Thymus (tissue), 11 donors: Measurements from ENCODE around the gene CP. TPM values are rescaled to one million over a fixed set of nuclear protein-coding genes. Genes with fewer than 3 reads are reported as not detected.
"Not testable (repeated sequence)": the region's sequence is repeated elsewhere in the genome, so short reads cannot be mapped to it uniquely, and the experiment has no call there.

Source experiments
- DNase-seq, 9 donors: peaks; one replicate each; pipeline ENCODE4 v3.0.0-alpha.2; 2013; ENCODE audit warnings: low spot score in 9 of 9, low read depth in 6 of 9, missing footprints in 1 of 9
- H3K27ac ChIP-seq, 2 donors: one replicate each; pipeline ENCODE4 v1.5.1; 2013; ENCODE audit warnings: control low read depth in 1 of 2, low read depth in 1 of 2, low read length in 1 of 2, mild to moderate bottlenecking in 1 of 2, moderate library complexity in 1 of 2
- H3K27me3 ChIP-seq, 2 donors: one replicate each; pipeline ENCODE4 v1.5.1; 2013; ENCODE audit warnings: low read length in 1 of 2; ENCODE audit not compliant: control insufficient read depth in 2 of 2, insufficient read depth in 1 of 2
- H3K36me3 ChIP-seq, 2 donors: one replicate each; pipeline ENCODE4 v1.5.1; 2013; ENCODE audit warnings: low read length in 1 of 2, mild to moderate bottlenecking in 1 of 2, moderate library complexity in 1 of 2; ENCODE audit not compliant: control insufficient read depth in 2 of 2, insufficient read depth in 2 of 2
- H3K4me1 ChIP-seq, 2 donors: one replicate each; pipeline ENCODE4 v1.5.1; 2013; ENCODE audit warnings: low read length in 2 of 2; ENCODE audit not compliant: control insufficient read depth in 2 of 2, insufficient read depth in 2 of 2
- H3K4me3 ChIP-seq, 2 donors: one replicate each; pipeline ENCODE4 v1.5.1; 2013; ENCODE audit warnings: low read length in 2 of 2, control low read depth in 1 of 2, mild to moderate bottlenecking in 1 of 2
- H3K9me3 ChIP-seq, 2 donors: one replicate each; pipeline ENCODE4 v1.5.1; 2013; ENCODE audit warnings: low read length in 1 of 2, mild to moderate bottlenecking in 1 of 2; ENCODE audit not compliant: control insufficient read depth in 2 of 2, insufficient read depth in 1 of 2
- WGBS: extraction: QIAGEN DNeasy Blood & Tissue Kit; methylation state at CpG from one replicate; pipeline ENCODE4 v1.1.7; 2013; 5-methylcytosine and 5-hydroxymethylcytosine counted together
- polyA plus RNA-seq: library from polyadenylated mRNA; stranded (reverse); fragments of 200-250 nt; gene quantifications from one replicate; pipeline ENCODE4 v1.2.3, GENCODE V29; 2013
- total RNA-seq: library from RNA; stranded (reverse); fragments of 120-200 nt; gene quantifications from one replicate; pipeline ENCODE4 v1.2.4, GENCODE V29; 2013
- donor health status: healthy.

Gene CP
- total and polyA plus RNA-seq, 2 donors = 0.19 to 4.2 TPM

- H3K4me3 ChIP-seq = no peak overlapping the region
- 94% methylated on average over 5 of the region's 5 CpGs for WGBS
- DNase-seq = no peak
- no peaks in the 10 kb centered on the region for H3K36me3 ChIP-seq
- H3K27ac ChIP-seq = no peak overlapping the region
- H3K9me3 ChIP-seq = no peaks in the 10 kb centered on the region
- H3K4me1 ChIP-seq = no peaks in the 10 kb centered on the region
- H3K27me3 ChIP-seq = no peaks in the 10 kb centered on the region
Observed at GRCh38 chr3:149234671-149235245, 13.1 kb upstream of the CP start.

GRCh38 chr3:149233323-149233722 lies 11.7 kb upstream of the CP start:
- no peak overlapping the region for H3K4me3 ChIP-seq
- H3K27me3 ChIP-seq = no peaks in the 10 kb centered on the region
- no peak for DNase-seq
- H3K27ac ChIP-seq = no peak overlapping the region
- WGBS = 91% methylated on average over 4 of the region's 4 CpGs
- H3K9me3 ChIP-seq = no peaks in the 10 kb centered on the region
- no peaks in the 10 kb centered on the region for H3K36me3 ChIP-seq
- no peaks in the 10 kb centered on the region for H3K4me1 ChIP-seq

- no peaks in the 10 kb centered on the region for H3K27me3 ChIP-seq
- WGBS = 89% methylated on average over 2 of the region's 2 CpGs
- no peaks in the 10 kb centered on the region for H3K4me1 ChIP-seq
- no peaks in the 10 kb centered on the region for H3K36me3 ChIP-seq
- DNase-seq = no peak
- H3K27ac ChIP-seq = no peak overlapping the region
- H3K9me3 ChIP-seq = no peaks in the 10 kb centered on the region
- no peak overlapping the region for H3K4me3 ChIP-seq
Observed at GRCh38 chr3:149231871-149232270, 10.2 kb upstream of the CP start.

- 85% methylated on average over 5 of the region's 5 CpGs for WGBS
- no peak for DNase-seq
- H3K4me1 ChIP-seq = peaks cover 0 to 20% of the 10 kb centered on the region in 2 donors
- no peaks in the 10 kb centered on the region for H3K27me3 ChIP-seq
- H3K4me3 ChIP-seq = no peak overlapping the region
- no peak overlapping the region for H3K27ac ChIP-seq
- no peaks in the 10 kb centered on the region for H3K9me3 ChIP-seq
- H3K36me3 ChIP-seq = no peaks in the 10 kb centered on the region
Observed at GRCh38 chr3:149227591-149228268, 6.1 kb upstream of the CP start.

GRCh38 chr3:149226776-149227175 lies 5.1 kb upstream of the CP start:
- H3K27me3 ChIP-seq = no peaks in the 10 kb centered on the region
- H3K4me1 ChIP-seq = peaks cover 0 to 20% of the 10 kb centered on the region in 2 donors
- WGBS = 100% methylated on average over 1 of the region's 1 CpG
- no peak overlapping the region for H3K4me3 ChIP-seq
- H3K27ac ChIP-seq = no peak overlapping the region
- DNase-seq = no peak
- no peaks in the 10 kb centered on the region for H3K9me3 ChIP-seq
- no peaks in the 10 kb centered on the region for H3K36me3 ChIP-seq

GRCh38 chr3:149224736-149225594 lies 3.3 kb upstream of the CP start:
- Histone ChIP-seq H3K9me3 (no peaks in the 10 kb centered on the region), H3K36me3 (no peaks in the 10 kb centered on the region), H3K27me3 (no peaks in the 10 kb centered on the region), H3K4me3 (peak overlapping the region; percentile 15 to 27), H3K4me1 (peaks cover 0 to 20% of the 10 kb centered on the region in 2 donors), H3K27ac (peak overlapping the region in 1 of 2 donors; percentile 48)
- 19% methylated on average over 9 of the region's 9 CpGs for WGBS
- DNase-seq = peak in 2 of 9 donors; percentile 5 to 45

- 98% methylated on average over 6 of the region's 6 CpGs for WGBS
- no peaks in the 10 kb centered on the region for H3K36me3 ChIP-seq
- peaks cover 0 to 20% of the 10 kb centered on the region in 2 donors for H3K4me1 ChIP-seq
- no peak overlapping the region for H3K4me3 ChIP-seq
- no peak for DNase-seq
- no peaks in the 10 kb centered on the region for H3K9me3 ChIP-seq
- no peaks in the 10 kb centered on the region for H3K27me3 ChIP-seq
- no peak overlapping the region for H3K27ac ChIP-seq
Observed at GRCh38 chr3:149223461-149223820, 1.8 kb upstream of the CP start.

GRCh38 chr3:149219380-149220121 lies 2.1 kb downstream of the CP start:
- 95% methylated on average over 1 of the region's 1 CpG for whole genome bisulfite sequencing
- peaks cover 0 to 13% of the 10 kb centered on the region in 2 donors for H3K4me1 ChIP-seq
- not testable (repeated sequence) for H3K9me3 ChIP-seq, H3K36me3 ChIP-seq, DNase-seq, H3K27me3 ChIP-seq, H3K4me3 ChIP-seq, H3K27ac ChIP-seq
